GM12878 (cell line): ENCODE results near the gene ALDH1L1. TPM values are rescaled to one million over a fixed set of nuclear protein-coding genes. Genes with fewer than 3 reads are reported as not detected.
"Not testable (repeated sequence)": the region's sequence is repeated elsewhere in the genome, so short reads cannot be mapped to it uniquely, and the experiment has no call there.

Source experiments
- ATAC-seq: fragments of 200-7000 bp; cut with Tn5 transposase; 3 replicates; pipeline ENCODE4 v1.9.1; 2020; ENCODE audit warnings: mild to moderate bottlenecking, moderate library complexity
- BruUV-seq: library from RNA; stranded (reverse); fragments of 400-500 nt; replicated peaks from 2 replicates; lab custom pipeline; 2021; lab: Mats Ljungman, UMichigan
- CTCF ChIA-PET: fragments of 300-600 bp; sonication (Branson Sonifier 250); formaldehyde crosslinking; extraction: SDS; loops from one replicate; lab custom pipeline; 2021; ENCODE audit warnings: inconsistent platforms; lab: Yijun Ruan, JAX
- POLR2A ChIA-PET: fragments of 350-600 bp; formaldehyde crosslinking; extraction: SDS; loops from one replicate; lab custom pipeline; 2021; ENCODE audit warnings: inconsistent platforms; lab: Charles Lee
- RAD21 ChIA-PET: fragments of 300-600 bp; sonication (Branson Sonifier 250); formaldehyde crosslinking; loops from one replicate; lab custom pipeline; 2023; ENCODE audit warnings: antibody characterized with exemption; ENCODE audit not compliant: unreplicated experiment; lab: Charles Lee
- SMC1A ChIA-PET: fragments of 300-600 bp; sonication (Branson Sonifier 250); formaldehyde crosslinking; loops from one replicate; lab custom pipeline; 2023; ENCODE audit not compliant: unreplicated experiment, uncharacterized antibody; lab: Charles Lee
- DNase-seq: peaks from one replicate; pipeline ENCODE4 v3.0.0-alpha.2; 2011; ENCODE audit warnings: low read depth, low spot score
- FAIRE-seq: peaks from 3 replicates; lab custom pipeline; 2011; peaks lifted over from hg19 to GRCh38; lab: Jason Lieb, UNC
- H2AFZ ChIP-seq: 2 replicates; pipeline ENCODE4 v1.6.0; 2011; ENCODE audit warnings: low read depth, low read length, control low read depth; ENCODE audit not compliant: control insufficient read depth
- H3K27ac ChIP-seq: 2 replicates; pipeline ENCODE4 v1.5.1; 2011; ENCODE audit warnings: control low read depth; ENCODE audit not compliant: control insufficient read depth, insufficient read depth
- H3K27me3 ChIP-seq, 2 experiments: replicated peaks in 1 of 2; 2 replicates each; pipeline versions ENCODE4 v1.6.0 to v1.6.1; 2011; ENCODE audit warnings: low read length in 1 of 2; ENCODE audit not compliant: control insufficient read depth in 2 of 2, insufficient read depth in 2 of 2
- H3K36me3 ChIP-seq, 2 experiments: 2 replicates each; pipeline ENCODE4 v1.5.1; 2011; ENCODE audit warnings: low read length in 1 of 2; ENCODE audit not compliant: control insufficient read depth in 2 of 2, insufficient read depth in 2 of 2
- H3K4me1 ChIP-seq: 2 replicates; pipeline ENCODE4 v1.6.1; 2011; ENCODE audit warnings: mild to moderate bottlenecking, low read length, moderate library complexity, mixed read lengths; ENCODE audit not compliant: control insufficient read depth, insufficient read depth
- H3K4me2 ChIP-seq: 2 replicates; pipeline ENCODE4 v1.6.0; 2011; ENCODE audit warnings: control low read depth; ENCODE audit not compliant: control insufficient read depth, insufficient read depth
- H3K4me3 ChIP-seq: fragments of 200-600 bp; sonication (generic); 2 replicates; pipeline ENCODE4 v1.5.1; 2016
- H3K79me2 ChIP-seq: 2 replicates; pipeline ENCODE4 v1.6.0; 2011; ENCODE audit warnings: low read length; ENCODE audit not compliant: control insufficient read depth, insufficient read depth
- H3K9ac ChIP-seq: 2 replicates; pipeline ENCODE4 v1.8.0; 2011; ENCODE audit warnings: low read length, control low read depth, mixed read lengths; ENCODE audit not compliant: control insufficient read depth, insufficient read depth
- H3K9me3 ChIP-seq: replicated peaks from 3 replicates; pipeline ENCODE4 v1.5.1; 2011; ENCODE audit warnings: mild to moderate bottlenecking, low read length; ENCODE audit not compliant: control insufficient read depth, insufficient read depth
- H4K20me1 ChIP-seq: 2 replicates; pipeline ENCODE4 v1.6.0; 2011; ENCODE audit not compliant: control insufficient read depth, insufficient read depth
- BMI1 ChIP-seq: fragments of 450-650 bp; IDR thresholded peaks from 2 replicates; pipeline ENCODE4 v1.6.1; 2016; ENCODE audit warnings: mild to moderate bottlenecking, moderate library complexity, borderline replicate concordance
- EED ChIP-seq: sonication (generic); IDR thresholded peaks from 2 replicates; pipeline ENCODE4 v1.6.1; 2016; ENCODE audit warnings: antibody characterized with exemption, low read depth
- FOS ChIP-seq: IDR thresholded peaks from 3 replicates; pipeline ENCODE4 v1.6.1; 2011; ENCODE audit warnings: borderline replicate concordance; ENCODE audit not compliant: insufficient read length; ENCODE audit errors: extremely low read depth
- FOXM1 ChIP-seq: IDR thresholded peaks from 2 replicates; pipeline ENCODE4 v1.6.1; 2012; ENCODE audit warnings: low read depth, mild to moderate bottlenecking, inconsistent platforms, low read length, moderate library complexity
- GATAD2B ChIP-seq: fragments of 450-650 bp; conservative IDR thresholded peaks from 2 replicates; pipeline ENCODE4 v1.6.1; 2017; ENCODE audit warnings: low read depth, mild to moderate bottlenecking, moderate library complexity
- HCFC1 ChIP-seq: fragments of 150-350 bp; IDR thresholded peaks from 2 replicates; pipeline ENCODE4 v1.6.1; 2014; ENCODE audit warnings: low read length
- HDGF ChIP-seq: fragments of 450-650 bp; IDR thresholded peaks from 2 replicates; pipeline ENCODE4 v1.6.1; 2016; ENCODE audit warnings: antibody characterized with exemption
- MAX ChIP-seq: IDR thresholded peaks from 2 replicates; pipeline ENCODE4 v1.6.1; 2012; ENCODE audit warnings: low read depth, low read length, improper control_type of control experiment
- NFXL1 ChIP-seq: fragments of 450-650 bp; IDR thresholded peaks from 2 replicates; pipeline ENCODE4 v1.6.1; 2017; ENCODE audit warnings: antibody characterized with exemption, mild to moderate bottlenecking, borderline replicate concordance
- NFYA ChIP-seq: IDR thresholded peaks from 2 replicates; pipeline ENCODE4 v1.6.1; 2011; ENCODE audit warnings: low read depth, mild to moderate bottlenecking, low read length, improper control_type of control experiment, borderline replicate concordance
- NFYB ChIP-seq: IDR thresholded peaks from 2 replicates; pipeline ENCODE4 v1.6.1; 2011; ENCODE audit warnings: low read depth, mild to moderate bottlenecking, low read length, improper control_type of control experiment, moderate library complexity; ENCODE audit not compliant: insufficient read depth
- POLR2A ChIP-seq: IDR thresholded peaks from 2 replicates; pipeline ENCODE4 v1.6.1; 2011; ENCODE audit warnings: low read depth, mild to moderate bottlenecking, low read length
- RAD21 ChIP-seq: IDR thresholded peaks from 2 replicates; pipeline ENCODE4 v1.6.1; 2011; ENCODE audit warnings: mild to moderate bottlenecking, low read depth, low read length, moderate library complexity; ENCODE audit not compliant: insufficient read depth
- RAD51 ChIP-seq: fragments of 450-650 bp; IDR thresholded peaks from 2 replicates; pipeline ENCODE4 v1.6.1; 2016; ENCODE audit warnings: moderate library complexity, mild to moderate bottlenecking, inconsistent platforms
- RCOR1 ChIP-seq: conservative IDR thresholded peaks from 2 replicates; pipeline ENCODE4 v1.6.1; 2012; ENCODE audit warnings: low read depth, low read length, improper control_type of control experiment
- SIN3A ChIP-seq: IDR thresholded peaks from 2 replicates; pipeline ENCODE4 v1.6.1; 2012; ENCODE audit warnings: low read depth, low read length, improper control_type of control experiment
- SUZ12 ChIP-seq: fragments of 200-600 bp; sonication (generic); IDR thresholded peaks from one replicate; pipeline ENCODE4 v1.6.1; 2018; ENCODE audit warnings: antibody characterized with exemption, mild to moderate bottlenecking; ENCODE audit not compliant: unreplicated experiment
- ZNF622 ChIP-seq: fragments of 450-650 bp; IDR thresholded peaks from 2 replicates; pipeline ENCODE4 v1.6.1; 2017; ENCODE audit warnings: mild to moderate bottlenecking, inconsistent platforms
- WGBS: methylation state at CpG from one replicate; pipeline ENCODE4 v1.1.6; 2016; ENCODE audit warnings: low lambda C conversion rate; ENCODE audit not compliant: insufficient replicate concordance, insufficient coverage; ENCODE audit errors: missing lambda C conversion rate; 5-methylcytosine and 5-hydroxymethylcytosine counted together
- in situ Hi-C: fragments of 300-500 bp; cut with MboI; formaldehyde crosslinking; loops from 9 replicates; pipeline ENCODE4 v1.14.3; 2018; ENCODE audit warnings: mixed read lengths
- intact Hi-C: fragments of 100-400 bp; cut with micrococcal nuclease; formaldehyde crosslinking; loops from one replicate; pipeline ENCODE4 v1.14.2; 2022; ENCODE audit not compliant: unreplicated experiment
- polyA plus RNA-seq, 11 experiments: library from polyadenylated mRNA; depleted of rRNA in 4 of 11; unstranded in 6 of 11; stranded (reverse) in 5 of 11; fragments of >200 nt; fragmentation: Nextera tagmentation in 4 of 11; fragmentation: Illumina TruSeq in 1 of 11; extraction: Ambion mirVana in 4 of 11; extraction: Trizol in 1 of 11; gene quantifications; 1 replicate in 1 of 11; 2 replicates in 10 of 11; pipeline versions ENCODE4 v1.2.1 to v1.2.3, GENCODE V29; 2011 to 2016; ENCODE audit warnings: inconsistent platforms in 2 of 11, missing spikeins in 2 of 11, low read depth in 1 of 11
- total RNA-seq, 4 experiments: library from RNA; depleted of rRNA in 3 of 4; stranded (reverse); fragments of >200 nt in 3 of 4; fragmentation: Illumina TruSeq in 1 of 4; extraction: Trizol in 1 of 4; gene quantifications; 2 replicates each; pipeline versions ENCODE4 v1.2.1 to v1.2.3, GENCODE V29; 2013 to 2021

Gene ALDH1L1
- total and polyA plus RNA-seq, 10 of the 15 experiments (the other 5 are each of a cell fraction or from before 2014, with no cell fraction given), result 0.04 to 18.2 (median 0.45) TPM

DNA sequence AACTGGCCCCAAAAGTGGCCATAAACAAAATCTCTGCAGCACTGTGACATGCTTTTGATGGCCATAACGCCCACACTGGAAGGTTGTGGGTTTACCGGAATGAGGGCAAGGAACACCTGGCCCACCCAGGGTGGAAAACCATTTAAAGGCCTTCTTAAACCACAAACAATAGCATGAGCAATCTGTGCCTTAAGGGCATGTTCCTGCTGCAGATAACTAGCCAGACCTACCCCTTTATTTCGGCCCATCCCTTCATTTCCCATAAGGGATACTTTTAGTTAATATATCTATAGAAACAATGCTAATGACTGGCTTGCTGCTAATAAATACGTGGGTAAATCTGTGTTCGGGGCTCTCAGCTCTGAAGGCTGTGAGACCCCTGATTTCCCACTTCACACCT is 88.3 kb downstream of the ALDH1L1 start:
- H3K9me3 ChIP-seq, POLR2A ChIA-PET, H2AFZ ChIP-seq, CTCF ChIA-PET, H3K4me3 ChIP-seq, in situ Hi-C loops, H3K36me3 ChIP-seq, FAIRE-seq, H4K20me1 ChIP-seq, H3K9ac ChIP-seq, intact Hi-C loops, H3K4me2 ChIP-seq, RAD21 ChIA-PET, DNase-seq, ATAC-seq, H3K79me2 ChIP-seq, H3K4me1 ChIP-seq, H3K27me3 ChIP-seq, H3K27ac ChIP-seq, BruUV-seq, SMC1A ChIA-PET: not testable (repeated sequence)
- 31% methylated on average over 5 of the region's 5 CpGs for WGBS

DNA sequence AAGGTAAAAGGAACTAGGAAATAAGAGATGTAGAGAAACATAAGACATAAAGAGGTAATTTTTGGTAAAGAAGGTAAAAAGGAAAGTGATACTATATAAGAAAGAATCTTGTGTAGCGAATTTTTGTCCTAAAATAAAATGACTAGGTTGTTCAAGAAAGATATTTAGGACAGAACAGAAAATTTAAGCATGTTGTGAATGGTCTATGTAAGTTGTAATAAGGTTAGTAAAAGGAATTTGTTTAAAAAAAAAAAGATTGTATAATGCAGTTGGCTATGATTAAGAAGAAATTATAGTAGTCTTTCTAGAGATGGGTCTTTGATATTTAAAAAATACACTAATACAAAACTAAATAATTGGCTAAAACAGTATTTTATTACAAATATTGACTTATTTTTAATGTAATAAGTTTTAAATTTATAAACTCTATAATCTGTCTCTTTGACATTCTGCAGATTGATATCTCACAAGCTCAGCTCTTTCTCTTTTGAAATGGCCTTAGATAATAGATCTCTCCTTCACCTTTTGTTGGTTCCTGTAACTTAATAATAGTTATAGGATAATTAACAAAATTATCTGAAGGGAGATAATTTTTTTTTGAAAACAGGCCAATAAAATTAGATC is 92.7 kb downstream of the ALDH1L1 start:
- Histone ChIP-seq H3K9ac (no peak overlapping the region), H3K79me2 (no peaks in the 10 kb centered on the region), H3K4me2 (no peak overlapping the region), H3K9me3 (no peaks in the 10 kb centered on the region; the same call in 2 of the 3 replicates), H3K4me1 (no peaks in the 10 kb centered on the region), H3K27me3 (peaks cover 0 to 2% of the 10 kb centered on the region in 2 experiments; a peak in 1 of 4 replicates), H3K36me3 (no peaks in the 10 kb centered on the region), H4K20me1 (no peaks in the 10 kb centered on the region), H2AFZ (no peak overlapping the region), H3K27ac (no peak overlapping the region), H3K4me3 (no peak overlapping the region)
- FAIRE-seq (no peak), DNase-seq (no peak), ATAC-seq (no peak)
- POLR2A ChIA-PET, result no interaction called here
- CTCF ChIA-PET, result interaction anchor here (1.1 kb wide), 1 partner anchor 8 kb away, joined by 3 read pairs; no protein-coding TSS in a partner anchor
- in situ Hi-C loops, result no loop called here
- intact Hi-C loops, result loop anchor here (10.0 kb wide), 1 partner anchor 173 kb away; no protein-coding TSS in a partner anchor
- RAD21 ChIA-PET, result no interaction called here
- 4% methylated on average over 1 of the region's 1 CpG for WGBS
- no TSS peak for BruUV-seq
- SMC1A ChIA-PET, result interaction anchor here (0.6 to 1.8 kb wide), 3 partner anchors 13 to 1297 kb away, joined by 3 to 7 read pairs (median 3); no protein-coding TSS in a partner anchor
- TF ChIP-seq RAD51 (no peak), EED (no peak), HCFC1 (no peak), SIN3A (no peak), RCOR1 (no peak), ZNF622 (no peak), BMI1 (no peak), HDGF (no peak), NFYB (no peak), RAD21 (no peak), SUZ12 (no peak), POLR2A (no peak), FOS (no peak), NFXL1 (no peak), MAX (no peak), FOXM1 (no peak), NFYA (no peak), GATAD2B (no peak)
